ENCODE measurements around the gene VCPKMT.

VCPKMT gene

GRCh38 chr14:50121486-50121885, 5.1 kb upstream of the VCPKMT start:
- Histone ChIP-seq H3K4me1 (ENCODE audit: insufficient read depth, insufficient read length) (no peaks in the 10 kb centered on the region), H3K9me3 (ENCODE audit: insufficient read depth, low read length) (no peaks in the 10 kb centered on the region), H3K4me3 (ENCODE audit: insufficient read length, low read depth) (no peak overlapping the region), H3K36me3 (ENCODE audit: insufficient read depth, insufficient read length, low read length) (peaks cover 4% of the 10 kb centered on the region), H3K9ac (ENCODE audit: insufficient read length, low read depth) (no peak overlapping the region), H3K27me3 (ENCODE audit: insufficient read depth, insufficient read length) (no peaks in the 10 kb centered on the region)
- TF ChIP-seq ZNF274 (IDR thresholded peaks at IDR 0.05; ENCODE audit: low read depth, low read length) = no peak
- no peak for DNase-seq (ENCODE audit: low read depth, low spot score)

DNA sequence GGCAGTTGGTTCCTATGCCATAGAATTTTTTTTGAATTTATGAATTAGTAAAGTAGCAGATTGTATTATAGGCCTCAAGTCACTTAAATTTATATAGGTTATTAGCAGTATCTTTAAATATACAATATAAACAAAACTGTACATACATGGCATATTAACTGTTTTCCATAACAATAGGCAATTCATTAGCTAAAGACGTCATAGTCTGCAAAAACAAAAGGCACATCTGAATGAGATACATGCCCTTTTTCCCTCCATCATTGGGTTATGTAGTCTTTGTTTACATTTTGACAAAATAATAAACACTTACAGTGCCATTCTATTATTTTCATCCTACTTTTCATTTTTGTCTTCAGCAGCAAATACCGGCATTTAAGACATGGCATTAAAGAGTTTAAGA, 1.1 kb upstream of the VCPKMT start:
- TF ChIP-seq SUZ12 (IDR thresholded peaks at IDR 0.05; ENCODE audit: extremely low read depth, insufficient read depth, insufficient read length) = no peak
- TF ChIP-seq YY1 (IDR thresholded peaks at IDR 0.05; ENCODE audit: insufficient read depth, insufficient read length) = no peak
- TF ChIP-seq ZNF274 (IDR thresholded peaks at IDR 0.05; ENCODE audit: low read depth, low read length) = no peak
- Histone ChIP-seq H3K9me3 (ENCODE audit: insufficient read depth, low read length) (no peaks in the 10 kb centered on the region), H3K27me3 (ENCODE audit: insufficient read depth, insufficient read length) (no peaks in the 10 kb centered on the region), H3K4me3 (ENCODE audit: insufficient read length, low read depth) (no peak overlapping the region), H3K4me1 (ENCODE audit: insufficient read depth, insufficient read length) (no peaks in the 10 kb centered on the region), H3K36me3 (ENCODE audit: insufficient read depth, insufficient read length, low read length) (peaks cover 32% of the 10 kb centered on the region), H3K9ac (ENCODE audit: insufficient read length, low read depth) (no peak overlapping the region)
- no peak for DNase-seq (ENCODE audit: low read depth, low spot score)

- Histone ChIP-seq H3K9me3 (ENCODE audit: insufficient read depth, low read length) (no peaks in the 10 kb centered on the region), H3K9ac (ENCODE audit: insufficient read length, low read depth) (peak overlapping the region; percentile 93), H3K4me3 (ENCODE audit: insufficient read length, low read depth) (peak overlapping the region; percentile 28), H3K4me1 (ENCODE audit: insufficient read depth, insufficient read length) (no peaks in the 10 kb centered on the region), H3K27me3 (ENCODE audit: insufficient read depth, insufficient read length) (no peaks in the 10 kb centered on the region), H3K36me3 (ENCODE audit: insufficient read depth, insufficient read length, low read length) (peaks cover 37% of the 10 kb centered on the region)
- TF ChIP-seq SUZ12 (IDR thresholded peaks at IDR 0.05; ENCODE audit: extremely low read depth, insufficient read depth, insufficient read length) (no peak), ZNF274 (IDR thresholded peaks at IDR 0.05; ENCODE audit: low read depth, low read length) (no peak), YY1 (IDR thresholded peaks at IDR 0.05; ENCODE audit: insufficient read depth, insufficient read length) (no peak)
- no peak for DNase-seq (ENCODE audit: low read depth, low spot score)
Measured at GRCh38 chr14:50116966-50117365, 594 bp upstream of the VCPKMT start.

DNA sequence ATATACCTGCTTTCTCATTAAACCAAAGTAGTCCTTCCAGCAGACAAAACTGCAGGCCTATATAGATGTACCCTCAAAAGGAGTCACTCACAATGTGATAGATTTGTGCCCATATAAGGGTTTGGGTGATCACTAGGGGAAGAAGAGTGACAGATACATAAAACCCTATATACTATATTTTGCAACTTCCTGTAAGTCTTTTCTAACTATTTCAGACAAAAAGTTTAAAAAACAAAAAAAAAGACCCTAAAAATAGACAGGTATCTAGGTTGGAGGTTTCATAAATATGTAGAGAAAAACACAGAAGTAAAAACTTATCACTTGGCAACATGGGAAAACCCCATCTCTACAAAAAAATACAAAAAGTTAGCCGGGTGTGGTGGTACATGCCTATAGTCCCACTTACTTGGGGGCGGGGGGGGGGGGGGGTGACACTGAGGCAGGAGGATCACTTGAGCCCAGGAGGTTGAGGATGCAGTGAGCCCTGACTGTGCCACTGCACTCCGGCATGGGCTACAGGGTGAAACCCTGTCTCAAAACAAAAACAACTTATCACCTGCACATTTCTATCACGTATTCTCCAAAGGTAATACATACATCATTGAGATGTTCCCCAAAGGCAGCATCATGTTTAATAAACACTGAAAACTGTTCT, 2.9 kb downstream of the VCPKMT start:
- Histone ChIP-seq H3K4me3 (ENCODE audit: insufficient read length, low read depth) (no peak overlapping the region), H3K36me3 (ENCODE audit: insufficient read depth, insufficient read length, low read length) (peaks cover 61% of the 10 kb centered on the region)

GRCh38 chr14:50110323-50111037, 5.9 kb downstream of the VCPKMT start:
- Histone ChIP-seq H3K9me3 (ENCODE audit: insufficient read depth, low read length) (no peaks in the 10 kb centered on the region), H3K4me1 (ENCODE audit: insufficient read depth, insufficient read length) (no peaks in the 10 kb centered on the region), H3K4me3 (ENCODE audit: insufficient read length, low read depth) (no peak overlapping the region), H3K36me3 (ENCODE audit: insufficient read depth, insufficient read length, low read length) (peaks cover 62% of the 10 kb centered on the region), H3K27me3 (ENCODE audit: insufficient read depth, insufficient read length) (no peaks in the 10 kb centered on the region), H3K9ac (ENCODE audit: insufficient read length, low read depth) (no peak overlapping the region)
- TF ChIP-seq SUZ12 (IDR thresholded peaks at IDR 0.05; ENCODE audit: extremely low read depth, insufficient read depth, insufficient read length) = no peak
- no peak for TF ChIP-seq ZNF274 (IDR thresholded peaks at IDR 0.05; ENCODE audit: low read depth, low read length)
- no peak for TF ChIP-seq YY1 (IDR thresholded peaks at IDR 0.05; ENCODE audit: insufficient read depth, insufficient read length)
- DNase-seq (ENCODE audit: low read depth, low spot score) = no peak

More for the DNA sequence above, 2.9 kb downstream of the VCPKMT start:
- H3K27me3 ChIP-seq (ENCODE audit: insufficient read depth, insufficient read length) = no peaks in the 10 kb centered on the region
- TF ChIP-seq ZNF274 (IDR thresholded peaks at IDR 0.05; ENCODE audit: low read depth, low read length) (no peak), SUZ12 (IDR thresholded peaks at IDR 0.05; ENCODE audit: extremely low read depth, insufficient read depth, insufficient read length) (no peak), YY1 (IDR thresholded peaks at IDR 0.05; ENCODE audit: insufficient read depth, insufficient read length) (no peak)
- no peaks in the 10 kb centered on the region for H3K4me1 ChIP-seq (ENCODE audit: insufficient read depth, insufficient read length)
- no peak overlapping the region for H3K9ac ChIP-seq (ENCODE audit: insufficient read length, low read depth)
- no peak for DNase-seq (ENCODE audit: low read depth, low spot score)
- no peaks in the 10 kb centered on the region for H3K9me3 ChIP-seq (ENCODE audit: insufficient read depth, low read length)

DNA sequence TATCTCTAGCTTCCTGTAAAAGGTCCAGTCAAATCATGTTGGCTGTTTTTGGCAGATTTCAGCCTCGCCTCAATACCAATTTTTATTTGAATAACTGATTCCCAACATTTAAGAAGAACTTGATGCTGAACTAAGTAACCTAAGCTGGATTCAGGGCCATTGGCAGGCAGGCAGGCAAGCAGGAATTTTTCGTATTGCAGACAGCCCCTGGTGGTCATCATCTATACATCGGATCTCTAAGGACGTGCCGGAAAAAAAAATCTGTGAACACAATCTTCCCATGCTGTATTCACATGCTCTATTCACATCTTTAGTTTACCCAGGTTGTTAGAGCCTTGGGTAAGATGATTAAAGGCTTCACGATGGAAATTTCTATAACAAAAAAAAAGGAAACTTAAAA, 7.0 kb downstream of the VCPKMT start:
- DNase-seq (ENCODE audit: low read depth, low spot score) = no peak
- H3K36me3 ChIP-seq (ENCODE audit: insufficient read depth, insufficient read length, low read length) = peaks cover 53% of the 10 kb centered on the region
- TF ChIP-seq YY1 (IDR thresholded peaks at IDR 0.05; ENCODE audit: insufficient read depth, insufficient read length) (no peak), SUZ12 (IDR thresholded peaks at IDR 0.05; ENCODE audit: extremely low read depth, insufficient read depth, insufficient read length) (no peak), ZNF274 (IDR thresholded peaks at IDR 0.05; ENCODE audit: low read depth, low read length) (no peak)

GRCh38 chr14:50107850-50108249, 8.5 kb downstream of the VCPKMT start:
- no peaks in the 10 kb centered on the region for H3K27me3 ChIP-seq (ENCODE audit: insufficient read depth, insufficient read length)
- TF ChIP-seq ZNF274 (IDR thresholded peaks at IDR 0.05; ENCODE audit: low read depth, low read length) (no peak), YY1 (IDR thresholded peaks at IDR 0.05; ENCODE audit: insufficient read depth, insufficient read length) (no peak), SUZ12 (IDR thresholded peaks at IDR 0.05; ENCODE audit: extremely low read depth, insufficient read depth, insufficient read length) (no peak)
- H3K9ac ChIP-seq (ENCODE audit: insufficient read length, low read depth) = no peak overlapping the region
- peaks cover 42% of the 10 kb centered on the region for H3K36me3 ChIP-seq (ENCODE audit: insufficient read depth, insufficient read length, low read length)
- no peak for DNase-seq (ENCODE audit: low read depth, low spot score)
- H3K9me3 ChIP-seq (ENCODE audit: insufficient read depth, low read length) = no peaks in the 10 kb centered on the region
- no peak overlapping the region for H3K4me3 ChIP-seq (ENCODE audit: insufficient read length, low read depth)
- H3K4me1 ChIP-seq (ENCODE audit: insufficient read depth, insufficient read length) = no peaks in the 10 kb centered on the region

More for the DNA sequence above, 7.0 kb downstream of the VCPKMT start:
- H3K27me3 ChIP-seq (ENCODE audit: insufficient read depth, insufficient read length) = no peaks in the 10 kb centered on the region
- H3K9me3 ChIP-seq (ENCODE audit: insufficient read depth, low read length) = no peaks in the 10 kb centered on the region
- no peaks in the 10 kb centered on the region for H3K4me1 ChIP-seq (ENCODE audit: insufficient read depth, insufficient read length)
- H3K4me3 ChIP-seq (ENCODE audit: insufficient read length, low read depth) = no peak overlapping the region
- no peak overlapping the region for H3K9ac ChIP-seq (ENCODE audit: insufficient read length, low read depth)

Measured in NT2/D1 (cell line).